Measurements from ENCODE around the gene RFX3.
A peak's percentile ranks its signal among the peaks of the same experiment; 100 is the strongest.
"Not testable (repeated sequence)": the region's sequence is repeated elsewhere in the genome, so short reads cannot be mapped to it uniquely, and the experiment has no call there.

The RFX3 gene

GRCh38 chr9:3336951-3337350 is 188.8 kb downstream of the RFX3 start:
- H3K36me3 Mint-ChIP-seq (ENCODE audit: insufficient read depth) = peaks cover 2% of the 10 kb centered on the region
- peaks cover 7 to 17% of the 10 kb centered on the region in 2 donors for H3K4me1 Mint-ChIP-seq (ENCODE audit: low read depth in 2 of 2)
- H3K27ac Mint-ChIP-seq = peak overlapping the region in 1 of 2 donors; percentile 46
- no peaks in the 10 kb centered on the region for H3K9me3 Mint-ChIP-seq
- no peaks in the 10 kb centered on the region for H3K27me3 Mint-ChIP-seq
- ATAC-seq (replicated peaks) = no peak
- no peak overlapping the region for H3K4me3 Mint-ChIP-seq
- DNase-seq = no peak

- peaks cover 4 to 12% of the 10 kb centered on the region in 2 donors for H3K4me1 Mint-ChIP-seq (ENCODE audit: low read depth in 2 of 2)
- H3K27me3 Mint-ChIP-seq = no peaks in the 10 kb centered on the region
- no peak for DNase-seq
- ATAC-seq (replicated peaks) = no peak
- H3K9me3 Mint-ChIP-seq = no peaks in the 10 kb centered on the region
- H3K4me3 Mint-ChIP-seq = no peak overlapping the region
- peaks cover 9% of the 10 kb centered on the region for H3K36me3 Mint-ChIP-seq (ENCODE audit: insufficient read depth)
- no peak overlapping the region for H3K27ac Mint-ChIP-seq
Observed at GRCh38 chr9:3332802-3333201, 193.0 kb downstream of the RFX3 start.

- H3K4me3 Mint-ChIP-seq = no peak overlapping the region
- ATAC-seq (replicated peaks) (no peak), DNase-seq (no peak)
- H3K4me1 Mint-ChIP-seq (ENCODE audit: low read depth in 2 of 2) = peaks cover 0 to 2% of the 10 kb centered on the region in 2 donors
- no peak overlapping the region for H3K27ac Mint-ChIP-seq
- peaks cover 8% of the 10 kb centered on the region for H3K36me3 Mint-ChIP-seq (ENCODE audit: insufficient read depth)
- no peaks in the 10 kb centered on the region for H3K27me3 Mint-ChIP-seq
- no peaks in the 10 kb centered on the region for H3K9me3 Mint-ChIP-seq
Observed at GRCh38 chr9:3331801-3332200, 194.0 kb downstream of the RFX3 start.

GRCh38 chr9:3330792-3331420 is 194.9 kb downstream of the RFX3 start:
- no peaks in the 10 kb centered on the region for H3K27me3 Mint-ChIP-seq
- ATAC-seq (replicated peaks) (no peak), DNase-seq (no peak)
- H3K36me3 Mint-ChIP-seq (ENCODE audit: insufficient read depth) = peaks cover 7% of the 10 kb centered on the region
- no peak overlapping the region for H3K27ac Mint-ChIP-seq
- H3K4me1 Mint-ChIP-seq (ENCODE audit: low read depth in 2 of 2) = no peaks in the 10 kb centered on the region
- H3K4me3 Mint-ChIP-seq = no peak overlapping the region
- no peaks in the 10 kb centered on the region for H3K9me3 Mint-ChIP-seq

- Mint-ChIP-seq H3K27me3 (no peaks in the 10 kb centered on the region), H3K27ac (no peak overlapping the region), H3K4me1 (ENCODE audit: low read depth in 2 of 2) (no peaks in the 10 kb centered on the region), H3K9me3 (no peaks in the 10 kb centered on the region), H3K4me3 (no peak overlapping the region), H3K36me3 (ENCODE audit: insufficient read depth) (peaks cover 12% of the 10 kb centered on the region)
- no peak for ATAC-seq (replicated peaks)
- DNase-seq = no peak
Observed at GRCh38 chr9:3329361-3329760, 196.4 kb downstream of the RFX3 start.

GRCh38 chr9:3323714-3324113 is 202.1 kb downstream of the RFX3 start:
- H3K27me3 Mint-ChIP-seq = no peaks in the 10 kb centered on the region
- peaks cover 7% of the 10 kb centered on the region for H3K36me3 Mint-ChIP-seq (ENCODE audit: insufficient read depth)
- no peaks in the 10 kb centered on the region for H3K4me1 Mint-ChIP-seq (ENCODE audit: low read depth in 2 of 2)
- ATAC-seq (replicated peaks) (no peak), DNase-seq (no peak)
- no peak overlapping the region for H3K27ac Mint-ChIP-seq
- H3K4me3 Mint-ChIP-seq = no peak overlapping the region
- no peaks in the 10 kb centered on the region for H3K9me3 Mint-ChIP-seq

GRCh38 chr9:3321186-3321585 is 204.6 kb downstream of the RFX3 start:
- H3K27me3 Mint-ChIP-seq = no peaks in the 10 kb centered on the region
- DNase-seq (no peak), ATAC-seq (replicated peaks) (no peak)
- no peaks in the 10 kb centered on the region for H3K9me3 Mint-ChIP-seq
- no peak overlapping the region for H3K4me3 Mint-ChIP-seq
- no peak overlapping the region for H3K27ac Mint-ChIP-seq
- H3K4me1 Mint-ChIP-seq (ENCODE audit: low read depth in 2 of 2) = peaks cover 0 to 5% of the 10 kb centered on the region in 2 donors
- H3K36me3 Mint-ChIP-seq (ENCODE audit: insufficient read depth) = peaks cover 10% of the 10 kb centered on the region

- H3K27ac Mint-ChIP-seq; H3K4me3 Mint-ChIP-seq; H3K9me3 Mint-ChIP-seq; DNase-seq; ATAC-seq (replicated peaks); H3K36me3 Mint-ChIP-seq (ENCODE audit: insufficient read depth); H3K27me3 Mint-ChIP-seq: not testable (repeated sequence)
- H3K4me1 Mint-ChIP-seq (ENCODE audit: low read depth in 2 of 2) = peaks cover 6 to 18% of the 10 kb centered on the region in 2 donors
Observed at GRCh38 chr9:3312595-3312994, 213.2 kb downstream of the RFX3 start.

- no peak for DNase-seq
- ATAC-seq (replicated peaks) = no peak
- peaks cover 0 to 5% of the 10 kb centered on the region in 2 donors for H3K4me1 Mint-ChIP-seq (ENCODE audit: low read depth in 2 of 2)
- no peaks in the 10 kb centered on the region for H3K27me3 Mint-ChIP-seq
- no peak overlapping the region for H3K27ac Mint-ChIP-seq
- H3K4me3 Mint-ChIP-seq = no peak overlapping the region
- H3K9me3 Mint-ChIP-seq = no peaks in the 10 kb centered on the region
- peaks cover 4% of the 10 kb centered on the region for H3K36me3 Mint-ChIP-seq (ENCODE audit: insufficient read depth)
Observed at GRCh38 chr9:3308609-3309008, 217.2 kb downstream of the RFX3 start.

- not testable (repeated sequence) for H3K4me1 Mint-ChIP-seq (ENCODE audit: low read depth in 2 of 2); H3K27ac Mint-ChIP-seq; DNase-seq; H3K36me3 Mint-ChIP-seq (ENCODE audit: insufficient read depth); H3K9me3 Mint-ChIP-seq; ATAC-seq (replicated peaks); H3K27me3 Mint-ChIP-seq; H3K4me3 Mint-ChIP-seq
Observed at GRCh38 chr9:3304388-3304787, 221.4 kb downstream of the RFX3 start.

- no peaks in the 10 kb centered on the region for H3K9me3 Mint-ChIP-seq
- H3K4me3 Mint-ChIP-seq = no peak overlapping the region
- no peaks in the 10 kb centered on the region for H3K27me3 Mint-ChIP-seq
- no peaks in the 10 kb centered on the region for H3K36me3 Mint-ChIP-seq (ENCODE audit: insufficient read depth)
- DNase-seq (no peak), ATAC-seq (replicated peaks) (no peak)
- peaks cover 0 to 5% of the 10 kb centered on the region in 2 donors for H3K4me1 Mint-ChIP-seq (ENCODE audit: low read depth in 2 of 2)
- H3K27ac Mint-ChIP-seq = no peak overlapping the region
Observed at GRCh38 chr9:3299872-3300271, 225.9 kb downstream of the RFX3 start.

GRCh38 chr9:3296536-3296935 is 229.3 kb downstream of the RFX3 start:
- peaks cover 0 to 5% of the 10 kb centered on the region in 2 donors for H3K4me1 Mint-ChIP-seq (ENCODE audit: low read depth in 2 of 2)
- H3K36me3 Mint-ChIP-seq (ENCODE audit: insufficient read depth) = peaks cover 12% of the 10 kb centered on the region
- no peaks in the 10 kb centered on the region for H3K27me3 Mint-ChIP-seq
- H3K27ac Mint-ChIP-seq = no peak overlapping the region
- ATAC-seq (replicated peaks) = no peak
- no peak overlapping the region for H3K4me3 Mint-ChIP-seq
- no peaks in the 10 kb centered on the region for H3K9me3 Mint-ChIP-seq
- DNase-seq = no peak

- no peaks in the 10 kb centered on the region for H3K9me3 Mint-ChIP-seq
- DNase-seq (no peak), ATAC-seq (replicated peaks) (no peak)
- no peaks in the 10 kb centered on the region for H3K4me1 Mint-ChIP-seq (ENCODE audit: low read depth in 2 of 2)
- H3K27me3 Mint-ChIP-seq = no peaks in the 10 kb centered on the region
- H3K27ac Mint-ChIP-seq = no peak overlapping the region
- peaks cover 31% of the 10 kb centered on the region for H3K36me3 Mint-ChIP-seq (ENCODE audit: insufficient read depth)
- no peak overlapping the region for H3K4me3 Mint-ChIP-seq
Observed at GRCh38 chr9:3292311-3292710, 233.5 kb downstream of the RFX3 start.

GRCh38 chr9:3290231-3290840 is 235.5 kb downstream of the RFX3 start:
- H3K4me1 Mint-ChIP-seq (ENCODE audit: low read depth in 2 of 2) = no peaks in the 10 kb centered on the region

More at GRCh38 chr9:3290231-3290840, 235.5 kb downstream of the RFX3 start:
- Mint-ChIP-seq H3K9me3 (no peaks in the 10 kb centered on the region), H3K36me3 (ENCODE audit: insufficient read depth) (peaks cover 32% of the 10 kb centered on the region), H3K4me3 (no peak overlapping the region), H3K27ac (no peak overlapping the region), H3K27me3 (no peaks in the 10 kb centered on the region)
- DNase-seq (no peak), ATAC-seq (replicated peaks) (no peak)

Measured in effector memory CD8-positive, alpha-beta T cell (primary cell).